Panc1 (cell line): ENCODE results near the gene ZNF587B. TPM values are rescaled to one million over a fixed set of nuclear protein-coding genes. Genes with fewer than 3 reads are reported as not detected.
"Not testable (repeated sequence)": the region's sequence is repeated elsewhere in the genome, so short reads cannot be mapped to it uniquely, and the experiment has no call there.

ENCODE experiments used
- ATAC-seq: fragments of 200-7000 bp; cut with Tn5 transposase; 2 replicates; pipeline ENCODE4 v1.9.1; 2020; ENCODE audit warnings: mild to moderate bottlenecking, moderate library complexity
- BruUV-seq: library from RNA; stranded (reverse); fragments of 400-500 nt; replicated peaks from 2 replicates; lab custom pipeline; 2021; lab: Mats Ljungman, UMichigan
- CTCF ChIA-PET: fragments of 300-600 bp; sonication (Branson Sonifier 250); formaldehyde crosslinking; loops from one replicate; lab custom pipeline; 2022; ENCODE audit warnings: antibody characterized with exemption; lab: Charles Lee
- POLR2A ChIA-PET: fragments of 300-600 bp; sonication (Branson Sonifier 250); formaldehyde crosslinking; loops from one replicate; lab custom pipeline; 2022; ENCODE audit warnings: antibody characterized with exemption; lab: Charles Lee
- DNase-seq: peaks from one replicate; pipeline ENCODE4 v3.0.0-alpha.2; 2010; ENCODE audit warnings: low read depth, low spot score
- H3K27ac ChIP-seq: 2 replicates; pipeline ENCODE4 v1.5.1; 2011; ENCODE audit warnings: mild to moderate bottlenecking, low read length, inconsistent platforms
- H3K27me3 ChIP-seq: fragments of 200-500 bp; sonication (Bioruptor generic); 2 replicates; pipeline ENCODE4 v1.6.0; 2014; ENCODE audit warnings: low read length, inconsistent platforms; ENCODE audit not compliant: control insufficient read depth, insufficient read depth
- H3K36me3 ChIP-seq: fragments of 200-500 bp; sonication (Bioruptor generic); 2 replicates; pipeline ENCODE4 v1.5.1; 2014; ENCODE audit warnings: inconsistent platforms, mild to moderate bottlenecking, low read length, moderate library complexity; ENCODE audit not compliant: control insufficient read depth, insufficient read depth
- H3K4me1 ChIP-seq: 2 replicates; pipeline ENCODE4 v1.5.1; 2011; ENCODE audit warnings: inconsistent platforms, mild to moderate bottlenecking, low read length, moderate library complexity; ENCODE audit not compliant: control insufficient read depth, insufficient read depth
- H3K4me3 ChIP-seq, 2 experiments: 2 replicates each; pipeline ENCODE4 v1.5.1; 2011 to 2012; ENCODE audit warnings: low read depth in 2 of 2, low read length in 2 of 2, mild to moderate bottlenecking in 2 of 2, inconsistent platforms in 1 of 2, moderate library complexity in 1 of 2
- H3K9me3 ChIP-seq: fragments of 200-500 bp; sonication (Bioruptor generic); 2 replicates; pipeline ENCODE4 v1.5.1; 2014; ENCODE audit warnings: low read depth, mild to moderate bottlenecking, inconsistent platforms, low read length, moderate library complexity; ENCODE audit not compliant: control insufficient read depth, insufficient read depth
- CTCF ChIP-seq: fragments of 450-650 bp; IDR thresholded peaks from 2 replicates; pipeline ENCODE4 v1.5.1; 2017; ENCODE audit warnings: mild to moderate bottlenecking
- POLR2AphosphoS5 ChIP-seq: IDR thresholded peaks from 2 replicates; pipeline ENCODE4 v1.6.1; 2012; ENCODE audit warnings: mild to moderate bottlenecking, low read depth, low read length, moderate library complexity
- REST ChIP-seq, 2 experiments: IDR thresholded peaks; 2 replicates each; pipeline ENCODE4 v1.6.1; 2011 to 2012; ENCODE audit warnings: low read depth in 2 of 2, control low read depth in 1 of 2, low read length in 1 of 2, mild to moderate bottlenecking in 1 of 2, moderate library complexity in 1 of 2; ENCODE audit not compliant: insufficient read depth in 1 of 2
- SIN3A ChIP-seq: IDR thresholded peaks from 2 replicates; pipeline ENCODE4 v1.6.1; 2012; ENCODE audit warnings: low read depth, mild to moderate bottlenecking, low read length, moderate library complexity, borderline replicate concordance; ENCODE audit not compliant: insufficient read depth
- TCF7L2 ChIP-seq: IDR thresholded peaks from 2 replicates; pipeline ENCODE4 v1.6.1; 2011; ENCODE audit warnings: mild to moderate bottlenecking, low read depth, low read length, inconsistent platforms
- in situ Hi-C: cut with HindIII; loops from 2 replicates; pipeline ENCODE4 v1.10.0; 2016; ENCODE audit warnings: low sequenced_read_pairs, low pct_unique_long_range_greater_than_20kb
- intact Hi-C: fragments of 100-400 bp; cut with micrococcal nuclease; formaldehyde crosslinking; loops from one replicate; pipeline ENCODE4 v1.10.0; 2022; ENCODE audit not compliant: unreplicated experiment
- total RNA-seq: library from RNA; stranded (reverse); gene quantifications from one replicate; pipeline ENCODE4 v1.2.1, GENCODE V29; 2021; ENCODE audit not compliant: unreplicated experiment

The ZNF587B gene
- total RNA-seq, 1 experiment from 2014 or later, result 17.6 TPM

GRCh38 chr19:57862351-57862750 lies 32.3 kb downstream of the ZNF587B start:
- ATAC-seq, H3K36me3 ChIP-seq, H3K27me3 ChIP-seq, intact Hi-C loops, in situ Hi-C loops, POLR2A ChIA-PET, BruUV-seq, H3K4me3 ChIP-seq, H3K27ac ChIP-seq, DNase-seq, CTCF ChIA-PET, H3K4me1 ChIP-seq: not testable (repeated sequence)
- H3K9me3 ChIP-seq, result peaks cover 43% of the 10 kb centered on the region; the same call in 1 of the 2 replicates

- ATAC-seq, result no peak
- DNase-seq, result no peak
- H3K9me3 ChIP-seq, result peaks cover 44% of the 10 kb centered on the region
- no peak for TF ChIP-seq CTCF
- no peak for TF ChIP-seq TCF7L2
- no peak for TF ChIP-seq SIN3A
- TF ChIP-seq REST (IDR thresholded peaks at IDR 0.05; ENCODE audit: insufficient read depth in 1 of 2, low read depth in 2 of 2, low read length in 1 of 2), result no peak
- TF ChIP-seq POLR2AphosphoS5, result no peak; the same call in 1 of the 2 replicates
- ChIA-PET POLR2A (no interaction called here), CTCF (interaction anchor here (0.6 kb wide), 1 partner anchor 21 kb away, joined by 4 read pairs; the partner anchor contains the start of gene ZNF814)
- H3K36me3 ChIP-seq, result peaks cover 7% of the 10 kb centered on the region; the same call in 1 of the 2 replicates
- in situ Hi-C loops (no loop called here), intact Hi-C loops (no loop called here)
- H3K4me3 ChIP-seq, result no peak overlapping the region
- H3K27me3 ChIP-seq, result no peaks in the 10 kb centered on the region
- BruUV-seq, result no TSS peak
- H3K4me1 ChIP-seq, result no peaks in the 10 kb centered on the region
- no peak overlapping the region for H3K27ac ChIP-seq
These were observed 37.9 kb downstream of the ZNF587B start for GRCh38 chr19:57867868-57868492.

GRCh38 chr19:57869655-57870054 lies 39.6 kb downstream of the ZNF587B start:
- DNase-seq, BruUV-seq, in situ Hi-C loops, H3K4me1 ChIP-seq, H3K27ac ChIP-seq, POLR2A ChIA-PET, ATAC-seq, H3K27me3 ChIP-seq, CTCF ChIA-PET, H3K36me3 ChIP-seq, H3K4me3 ChIP-seq, intact Hi-C loops: not testable (repeated sequence)
- peaks cover 54% of the 10 kb centered on the region for H3K9me3 ChIP-seq
